Amygdala (tissue), 56 donors: Measurements from ENCODE around the gene SLFN11.
"Not testable (repeated sequence)": the region's sequence is repeated elsewhere in the genome, so short reads cannot be mapped to it uniquely, and the experiment has no call there.

Experiments
- DNase-seq, 56 donors: peaks; one replicate each; lab custom pipeline; 2025; lab: John Stamatoyannopoulos, UW

SLFN11 gene

GRCh38 chr17:35373534-35373983 lies at the start of gene SLFN11:
SLFN11 (minus strand) TSS chr17:35373621; CDS start chr17:35363807, 9,814 bp downstream.
- DNase-seq: peak in 37 of 56 donors; percentile 4 to 60 (median 24)

GRCh38 chr17:35421069-35421468 lies 47.6 kb upstream of the SLFN11 start:
- DNase-seq: not testable (repeated sequence)

- no peak for DNase-seq
Observed at GRCh38 chr17:35416659-35417058, 43.2 kb upstream of the SLFN11 start.

- DNase-seq: not testable (repeated sequence)
Observed at GRCh38 chr17:35414707-35415106, 41.3 kb upstream of the SLFN11 start.

GRCh38 chr17:35414247-35414646 lies 40.8 kb upstream of the SLFN11 start:
- DNase-seq: no peak

- no peak for DNase-seq
Observed at GRCh38 chr17:35407531-35407930, 34.1 kb upstream of the SLFN11 start.

GRCh38 chr17:35406568-35406967 lies 33.1 kb upstream of the SLFN11 start:
- no peak for DNase-seq

GRCh38 chr17:35404360-35404759 lies 30.9 kb upstream of the SLFN11 start:
- DNase-seq: no peak

GRCh38 chr17:35393783-35394182 lies 20.4 kb upstream of the SLFN11 start:
- DNase-seq: not testable (repeated sequence)

- DNase-seq: no peak
Observed at GRCh38 chr17:35390663-35391062, 17.2 kb upstream of the SLFN11 start.

- no peak for DNase-seq
Observed at GRCh38 chr17:35390156-35390555, 16.7 kb upstream of the SLFN11 start.

- DNase-seq: no peak
Observed at GRCh38 chr17:35387496-35387895, 14.1 kb upstream of the SLFN11 start.

- DNase-seq: no peak
Observed at GRCh38 chr17:35377706-35378105, 4.3 kb upstream of the SLFN11 start.

- DNase-seq: no peak
Observed at GRCh38 chr17:35377068-35377467, 3.6 kb upstream of the SLFN11 start.

- no peak for DNase-seq
Observed at GRCh38 chr17:35376245-35376644, 2.8 kb upstream of the SLFN11 start.

GRCh38 chr17:35374766-35375344 lies 1.4 kb upstream of the SLFN11 start:
- DNase-seq: no peak

GRCh38 chr17:35373984-35374765 lies 754 bp upstream of the SLFN11 start:
- peak in 16 of 56 donors; percentile 2 to 32 (median 8) for DNase-seq

GRCh38 chr17:35372846-35373533 lies 431 bp downstream of the SLFN11 start:
- DNase-seq: no peak

GRCh38 chr17:35371934-35372333 lies 1.5 kb downstream of the SLFN11 start:
- DNase-seq: no peak

- peak in 8 of 56 donors; percentile 2 to 37 (median 12) for DNase-seq
Observed at GRCh38 chr17:35368081-35368830, 5.2 kb downstream of the SLFN11 start.

GRCh38 chr17:35361027-35361426 lies 12.4 kb downstream of the SLFN11 start:
- DNase-seq: no peak
